ENCODE results near the gene HPX.
"Not testable (repeated sequence)": the region's sequence is repeated elsewhere in the genome, so short reads cannot be mapped to it uniquely, and the experiment has no call there.

Gene HPX

GRCh38 chr11:6414874-6415328 is 25.9 kb downstream of the HPX start:
- no peak for DNase-seq (ENCODE audit: low spot score)

GRCh38 chr11:6413791-6414201 is 27.0 kb downstream of the HPX start:
- no peak for DNase-seq (ENCODE audit: low spot score)

- no peak for DNase-seq (ENCODE audit: low spot score)
Observed at GRCh38 chr11:6411594-6412031, 29.2 kb downstream of the HPX start.

GRCh38 chr11:6410695-6411430 is 29.9 kb downstream of the HPX start:
- no peak for DNase-seq (ENCODE audit: low spot score)

- no peak for DNase-seq (ENCODE audit: low spot score)
Observed at GRCh38 chr11:6406370-6406769, 34.4 kb downstream of the HPX start.

GRCh38 chr11:6405846-6406245 is 34.9 kb downstream of the HPX start:
- DNase-seq (ENCODE audit: low spot score): no peak

- no peak for DNase-seq (ENCODE audit: low spot score)
Observed at GRCh38 chr11:6405052-6405667, 35.6 kb downstream of the HPX start.

GRCh38 chr11:6404342-6405051 is 36.3 kb downstream of the HPX start:
- no peak for DNase-seq (ENCODE audit: low spot score)

GRCh38 chr11:6403539-6403938 is 37.2 kb downstream of the HPX start:
- DNase-seq (ENCODE audit: low spot score): no peak

GRCh38 chr11:6402561-6402981 is 38.2 kb downstream of the HPX start:
- no peak for DNase-seq (ENCODE audit: low spot score)

GRCh38 chr11:6402061-6402470 is 38.7 kb downstream of the HPX start:
- no peak for DNase-seq (ENCODE audit: low spot score)

GRCh38 chr11:6401464-6401863 is 39.3 kb downstream of the HPX start:
- DNase-seq (ENCODE audit: low spot score): no peak

- DNase-seq (ENCODE audit: low spot score): no peak
Observed at GRCh38 chr11:6400431-6401345, 40.1 kb downstream of the HPX start.

- DNase-seq (ENCODE audit: low spot score): no peak
Observed at GRCh38 chr11:6397636-6398035, 43.2 kb downstream of the HPX start.

GRCh38 chr11:6397156-6397555 is 43.6 kb downstream of the HPX start:
- no peak for DNase-seq (ENCODE audit: low spot score)

GRCh38 chr11:6395470-6396060 is 45.2 kb downstream of the HPX start:
- DNase-seq (ENCODE audit: low spot score): no peak

- DNase-seq (ENCODE audit: low spot score): no peak
Observed at GRCh38 chr11:6393989-6394670, 46.7 kb downstream of the HPX start.

- not testable (repeated sequence) for DNase-seq (ENCODE audit: low spot score)
Observed at GRCh38 chr11:6392251-6392650, 48.5 kb downstream of the HPX start.

- no peak for DNase-seq (ENCODE audit: low spot score)
Observed at GRCh38 chr11:6391537-6392134, 49.2 kb downstream of the HPX start.

- no peak for DNase-seq (ENCODE audit: low spot score)
Observed at GRCh38 chr11:6390718-6391469, 49.9 kb downstream of the HPX start.

Measured in SW480 (cell line).